Putamen (tissue), 1 donor: ENCODE results near the gene RASAL1.
"Not testable (repeated sequence)": the region's sequence is repeated elsewhere in the genome, so short reads cannot be mapped to it uniquely, and the experiment has no call there.

Experiments
- DNase-seq: peaks from one replicate; pipeline ENCODE4 v3.0.0-alpha.2; 2016; ENCODE audit warnings: low spot score

RASAL1 gene

DNA sequence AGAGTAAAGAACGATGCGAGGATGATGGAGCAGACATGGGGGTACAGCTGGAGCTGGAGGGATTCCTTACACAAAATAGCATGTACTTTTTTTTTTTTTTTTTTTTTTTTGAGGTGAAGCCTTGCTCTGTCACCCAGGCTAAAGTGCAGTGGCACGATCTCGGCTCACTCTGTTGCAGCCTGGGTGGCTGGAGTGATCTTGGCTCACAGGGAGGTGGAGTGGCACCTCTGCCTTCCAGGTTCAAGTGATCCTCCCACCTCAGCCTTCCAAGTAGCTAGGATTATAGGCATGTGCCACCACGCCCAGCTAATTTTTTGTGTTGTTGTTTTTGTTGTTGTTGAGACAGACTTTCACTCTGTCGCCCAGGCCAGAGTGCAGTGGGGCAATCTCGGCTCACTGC, 5.1 kb upstream of the RASAL1 start:
- DNase-seq = no peak

- no peak for DNase-seq
Measured at GRCh38 chr12:113138826-113139225, 3.3 kb upstream of the RASAL1 start.

DNA sequence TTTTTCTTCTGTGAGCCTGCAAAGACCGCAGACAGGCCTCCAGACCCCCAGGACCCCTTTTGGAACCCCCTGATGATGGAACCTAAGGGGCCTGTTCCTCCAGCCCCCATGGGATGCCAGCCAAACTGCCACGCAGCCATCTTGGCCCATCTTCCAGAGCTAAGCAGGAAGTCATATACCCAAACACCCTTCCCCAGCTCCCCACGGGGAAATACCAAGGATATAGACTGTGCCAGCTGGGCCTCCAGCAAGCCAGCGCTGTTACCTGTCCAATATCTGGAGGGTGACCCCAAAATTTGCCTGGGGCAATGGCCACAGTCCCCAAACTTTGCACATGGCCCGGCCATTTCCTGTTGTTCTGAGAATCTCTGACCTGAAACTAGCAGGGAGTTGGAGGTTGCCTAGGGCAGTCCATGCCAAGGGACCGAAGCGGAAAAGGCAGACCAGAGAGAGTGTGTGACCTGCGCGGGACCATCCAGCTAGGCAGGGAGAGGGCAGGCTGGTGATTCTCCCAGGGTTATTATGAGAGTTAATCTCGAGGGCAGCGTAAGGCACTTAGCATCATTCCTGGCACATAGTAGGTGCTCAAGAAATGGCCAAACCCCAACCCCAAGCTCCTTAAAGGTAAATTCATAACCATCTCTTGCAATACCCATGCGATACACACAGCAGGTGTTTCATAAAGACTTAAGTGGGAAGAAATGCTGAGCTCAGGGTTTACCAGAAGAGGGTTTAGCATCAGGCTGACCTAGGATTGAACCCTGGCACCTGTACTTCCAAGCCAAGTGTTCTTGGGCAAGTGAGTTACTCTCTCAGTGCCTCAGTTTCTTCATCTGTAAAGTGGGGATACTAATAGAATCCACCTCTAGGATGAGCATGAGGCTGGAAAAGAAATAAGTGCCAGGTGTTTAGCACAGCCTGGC, 2.6 kb upstream of the RASAL1 start:
- no peak for DNase-seq

DNA sequence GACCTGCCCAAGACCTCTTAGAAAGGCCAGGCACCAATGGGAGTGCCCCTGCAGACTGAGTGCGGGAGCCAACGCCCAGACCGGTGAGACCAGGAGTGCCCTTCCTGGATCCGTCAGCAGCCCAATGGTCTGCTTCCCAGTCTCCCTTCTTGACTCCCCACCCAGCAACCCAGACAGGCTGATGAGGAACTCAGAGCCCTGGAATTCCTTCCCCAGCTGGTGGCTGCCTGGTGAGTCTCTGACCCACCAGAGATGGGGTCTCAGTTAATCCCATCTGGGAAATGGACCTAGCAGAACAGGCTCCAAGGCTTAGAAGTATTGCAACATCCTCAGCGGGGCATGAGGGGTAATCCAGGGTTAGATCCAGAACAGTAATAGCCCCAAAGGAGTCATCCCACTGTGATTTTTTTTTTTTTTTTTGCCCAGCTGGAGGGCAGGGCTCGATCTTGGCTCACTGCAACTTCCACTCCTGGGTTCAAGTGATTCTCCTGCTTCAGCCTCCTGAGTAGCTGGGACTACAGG, 1.5 kb upstream of the RASAL1 start:
- no peak for DNase-seq

- peak; percentile 87 for DNase-seq
Measured at GRCh38 chr12:113136128-113136989, 798 bp upstream of the RASAL1 start.

DNA sequence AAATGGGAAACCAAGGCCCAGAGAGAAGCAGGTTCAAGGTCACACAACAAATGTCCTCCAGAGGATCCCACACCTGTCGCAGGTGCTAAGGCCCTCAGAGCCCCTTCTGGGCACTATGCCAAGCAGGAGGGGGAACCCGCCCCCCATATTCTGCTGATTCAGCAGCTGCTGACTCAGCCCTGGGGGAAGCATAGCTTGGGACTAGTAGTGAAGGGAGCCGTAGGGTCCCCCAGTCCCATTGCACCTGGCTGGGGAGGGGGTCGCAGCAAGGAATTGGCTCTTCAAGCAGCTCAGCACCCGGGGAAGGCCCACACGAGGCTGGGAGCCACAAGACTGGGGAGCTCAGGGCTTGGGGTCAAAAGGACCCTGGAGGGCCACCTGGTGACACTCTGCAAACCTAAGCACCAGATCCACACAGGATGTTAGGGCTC, 1.0 kb downstream of the RASAL1 start:
- DNase-seq = no peak

- DNase-seq = no peak
Measured at GRCh38 chr12:113134071-113134470, 1.5 kb downstream of the RASAL1 start.

DNA sequence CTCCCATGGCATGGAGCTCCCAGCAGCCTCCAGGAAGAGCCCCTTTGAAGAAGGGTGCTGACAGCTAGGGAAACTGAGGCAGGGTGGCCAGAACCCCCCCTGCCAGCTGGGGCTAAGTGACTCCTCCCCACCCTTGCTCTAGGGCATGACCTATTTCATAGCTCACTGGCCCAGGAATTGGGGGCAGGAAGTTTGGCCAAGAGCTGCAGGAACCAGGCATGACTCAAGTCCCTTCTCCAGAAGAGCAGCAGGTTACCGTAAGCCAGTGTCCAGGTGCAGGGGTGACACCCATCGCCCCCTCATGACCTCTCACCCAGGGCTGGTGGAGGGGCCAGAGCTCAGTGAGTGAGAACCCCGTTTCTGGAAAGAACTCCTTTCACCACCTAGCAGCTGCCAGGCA, 1.9 kb downstream of the RASAL1 start:
- no peak for DNase-seq

GRCh38 chr12:113133036-113133435, 2.5 kb downstream of the RASAL1 start:
- no peak for DNase-seq

- DNase-seq = no peak
Measured at GRCh38 chr12:113131556-113131955, 4.0 kb downstream of the RASAL1 start.

GRCh38 chr12:113130457-113131135, 5.0 kb downstream of the RASAL1 start:
- DNase-seq = no peak

- no peak for DNase-seq
Measured at GRCh38 chr12:113129664-113130456, 5.7 kb downstream of the RASAL1 start.

- DNase-seq = no peak
Measured at GRCh38 chr12:113128802-113129663, 6.5 kb downstream of the RASAL1 start.

GRCh38 chr12:113127791-113128199, 7.8 kb downstream of the RASAL1 start:
- DNase-seq = no peak

- DNase-seq = no peak
Measured at GRCh38 chr12:113120670-113121370, 14.7 kb downstream of the RASAL1 start.

GRCh38 chr12:113119980-113120669, 15.4 kb downstream of the RASAL1 start:
- peak; percentile 71 for DNase-seq

DNA sequence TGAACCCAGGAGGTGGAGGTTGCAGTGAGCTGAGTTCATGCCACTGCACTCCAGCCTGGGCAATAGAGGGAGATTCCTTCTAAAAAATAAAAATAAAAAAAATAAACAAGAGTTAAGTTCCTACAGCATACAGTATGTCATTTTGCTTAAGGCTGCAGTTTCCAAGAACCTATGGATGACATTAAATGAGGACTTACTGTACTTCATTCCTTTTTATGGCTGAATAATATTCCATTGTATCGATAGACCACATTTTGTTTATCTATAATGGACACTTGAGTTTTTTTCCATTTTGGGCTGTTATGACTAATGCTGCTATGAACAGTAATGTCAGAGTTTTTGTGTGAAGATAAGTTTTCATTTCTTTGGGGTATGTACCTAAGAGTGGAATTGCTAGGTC, 17.4 kb downstream of the RASAL1 start:
- DNase-seq = no peak

DNA sequence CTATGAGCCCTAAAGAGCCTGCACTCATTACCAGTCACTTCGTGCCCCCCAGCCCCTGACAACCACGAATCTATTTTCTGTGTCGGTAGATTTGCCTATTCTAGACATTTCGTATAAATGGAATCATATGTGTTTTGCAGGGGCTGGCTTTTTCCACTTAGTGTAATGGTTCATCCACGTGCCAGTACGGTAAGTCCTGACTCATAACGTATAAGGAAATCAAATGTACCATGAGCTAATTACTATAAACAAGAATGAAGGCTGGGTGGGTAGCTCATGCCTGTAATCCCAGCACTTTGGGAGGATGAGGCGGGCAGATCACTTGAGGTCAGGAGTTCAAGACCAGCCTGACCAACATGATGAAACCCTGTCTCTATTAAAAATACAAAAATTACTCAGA, 17.9 kb downstream of the RASAL1 start:
- DNase-seq = not testable (repeated sequence)

DNA sequence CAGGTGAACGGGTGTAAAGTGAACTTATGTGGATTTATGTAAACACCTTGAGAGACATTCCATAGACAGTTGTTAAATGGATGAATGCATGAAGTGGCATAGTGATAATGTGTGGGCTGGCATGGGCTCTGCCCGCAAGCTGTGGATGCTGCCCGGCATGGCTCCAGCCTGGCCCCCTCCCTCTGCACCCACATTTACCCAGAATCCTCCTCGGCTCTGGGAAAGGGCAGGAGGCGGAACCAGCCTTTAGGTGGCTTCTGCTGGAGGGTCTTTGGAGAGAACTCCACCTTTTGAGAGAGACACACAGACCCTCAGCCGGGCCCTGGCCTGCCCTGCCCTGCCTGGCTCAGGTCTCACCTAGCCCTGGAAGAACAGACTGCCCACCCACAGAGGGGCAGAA, 18.7 kb downstream of the RASAL1 start:
- DNase-seq = no peak
